HCEC 1CT (cell line): ENCODE data around the gene ABCC3.
A peak's percentile ranks its signal among the peaks of the same experiment; 100 is the strongest.
"Not testable (repeated sequence)": the region's sequence is repeated elsewhere in the genome, so short reads cannot be mapped to it uniquely, and the experiment has no call there.

Experiments
- DNase-seq: peaks from one replicate; pipeline ENCODE4 v3.0.0-alpha.2; 2017

ABCC3 gene

DNA sequence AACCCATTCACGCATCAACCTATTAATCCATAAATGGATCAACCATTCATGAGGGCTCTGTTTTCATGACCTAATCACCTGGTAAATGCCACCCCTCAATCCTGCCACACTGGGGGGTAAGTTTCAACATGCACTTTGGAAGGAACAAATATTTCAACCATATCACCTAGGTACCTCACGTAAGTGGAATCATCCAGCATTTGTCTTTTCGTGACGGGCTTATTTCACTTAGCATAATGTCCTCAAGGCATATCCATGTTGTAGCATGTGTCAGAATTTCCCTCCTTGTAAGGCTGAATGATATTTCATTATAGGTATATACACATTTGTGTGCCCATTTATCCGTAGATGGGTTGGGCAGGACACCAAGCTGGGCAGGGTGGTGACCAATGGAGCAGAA is 37.4 kb downstream of the ABCC3 start:
- DNase-seq, result no peak

DNA sequence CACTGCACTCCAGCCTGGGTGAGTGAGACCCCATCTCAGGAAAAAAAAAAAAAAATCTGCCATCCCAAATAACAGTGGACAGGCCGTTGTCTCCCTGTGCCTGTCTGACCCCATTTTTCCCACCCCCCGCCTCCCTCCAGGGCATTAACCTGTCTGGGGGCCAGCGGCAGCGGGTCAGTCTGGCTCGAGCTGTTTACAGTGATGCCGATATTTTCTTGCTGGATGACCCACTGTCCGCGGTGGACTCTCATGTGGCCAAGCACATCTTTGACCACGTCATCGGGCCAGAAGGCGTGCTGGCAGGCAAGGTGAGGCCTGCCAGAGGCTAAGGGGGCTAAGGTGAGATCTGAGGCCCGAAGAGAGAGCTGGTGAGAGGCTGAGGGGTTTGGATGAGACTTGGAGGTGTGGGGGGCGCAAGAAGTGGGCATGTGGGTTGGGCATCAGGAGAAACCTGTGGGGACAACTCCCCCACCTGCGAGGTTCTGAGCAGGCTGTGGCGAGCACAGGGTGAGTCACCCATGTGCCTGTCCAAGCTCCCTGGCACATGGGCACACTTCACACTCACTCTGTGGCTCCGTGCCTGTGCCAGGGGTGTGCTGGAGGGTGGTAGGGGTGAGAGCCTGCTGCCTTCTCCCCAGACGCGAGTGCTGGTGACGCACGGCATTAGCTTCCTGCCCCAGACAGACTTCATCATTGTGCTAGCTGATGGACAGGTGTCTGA is 38.3 kb downstream of the ABCC3 start:
- no peak for DNase-seq

DNA sequence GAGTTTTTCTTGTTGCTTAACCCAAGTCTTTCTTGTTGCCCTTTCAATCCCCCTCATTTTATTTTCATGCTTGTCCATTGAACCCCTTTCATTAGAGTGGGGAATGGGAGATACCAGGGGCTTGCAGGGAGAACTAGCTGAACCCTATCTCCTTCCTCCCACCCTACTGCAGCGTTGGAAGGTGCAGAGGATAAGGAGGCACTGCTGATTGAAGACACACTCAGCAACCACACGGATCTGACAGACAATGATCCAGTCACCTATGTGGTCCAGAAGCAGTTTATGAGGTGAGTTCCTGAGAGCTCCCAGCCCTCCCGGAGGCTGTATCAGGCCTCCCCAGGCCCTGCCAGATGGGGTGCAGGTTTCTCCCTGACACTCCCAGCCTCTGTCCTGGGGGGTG is 40.5 kb downstream of the ABCC3 start:
- no peak for DNase-seq

DNA sequence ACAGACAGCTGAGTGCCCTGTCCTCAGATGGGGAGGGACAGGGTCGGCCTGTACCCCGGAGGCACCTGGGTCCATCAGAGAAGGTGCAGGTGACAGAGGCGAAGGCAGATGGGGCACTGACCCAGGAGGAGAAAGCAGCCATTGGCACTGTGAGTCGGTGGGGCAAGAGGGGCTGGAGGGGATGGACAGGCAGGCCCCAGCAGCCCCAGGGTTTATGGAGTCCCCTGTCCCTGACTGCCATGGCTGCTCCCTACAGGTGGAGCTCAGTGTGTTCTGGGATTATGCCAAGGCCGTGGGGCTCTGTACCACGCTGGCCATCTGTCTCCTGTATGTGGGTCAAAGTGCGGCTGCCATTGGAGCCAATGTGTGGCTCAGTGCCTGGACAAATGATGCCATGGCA is 40.9 kb downstream of the ABCC3 start:
- DNase-seq, result no peak

DNA sequence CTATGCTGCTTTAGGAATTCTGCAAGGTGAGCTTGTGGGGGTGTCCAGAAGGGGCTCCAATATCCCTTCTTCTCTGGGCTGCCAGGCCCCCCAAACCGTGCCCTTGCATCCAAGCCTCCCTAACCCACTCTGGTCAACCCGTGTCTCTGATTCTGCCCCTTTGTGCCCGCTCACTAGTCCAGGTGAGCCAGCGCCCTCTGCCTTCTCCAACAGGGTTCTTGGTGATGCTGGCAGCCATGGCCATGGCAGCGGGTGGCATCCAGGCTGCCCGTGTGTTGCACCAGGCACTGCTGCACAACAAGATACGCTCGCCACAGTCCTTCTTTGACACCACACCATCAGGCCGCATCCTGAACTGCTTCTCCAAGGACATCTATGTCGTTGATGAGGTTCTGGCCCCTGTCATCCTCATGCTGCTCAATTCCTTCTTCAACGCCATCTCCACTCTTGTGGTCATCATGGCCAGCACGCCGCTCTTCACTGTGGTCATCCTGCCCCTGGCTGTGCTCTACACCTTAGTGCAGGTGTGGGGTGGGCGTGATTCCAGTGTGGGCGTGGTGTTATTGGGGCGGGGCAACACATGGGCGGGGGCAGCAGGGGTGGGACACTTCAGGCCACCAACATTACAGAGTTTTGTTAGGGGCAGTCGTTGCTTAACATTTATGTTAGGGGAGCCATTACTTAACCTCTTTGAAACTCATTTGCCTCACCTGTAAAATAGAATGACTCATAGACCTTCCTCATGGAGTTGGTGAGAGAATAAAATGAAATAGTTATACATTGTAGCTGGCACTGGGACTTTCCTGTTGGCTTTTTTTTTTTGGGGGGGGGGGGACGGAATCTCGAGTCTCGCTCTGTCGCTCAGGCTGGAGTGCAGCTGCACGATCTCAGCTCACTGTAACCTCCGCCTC is 41.6 kb downstream of the ABCC3 start:
- no peak for DNase-seq

DNA sequence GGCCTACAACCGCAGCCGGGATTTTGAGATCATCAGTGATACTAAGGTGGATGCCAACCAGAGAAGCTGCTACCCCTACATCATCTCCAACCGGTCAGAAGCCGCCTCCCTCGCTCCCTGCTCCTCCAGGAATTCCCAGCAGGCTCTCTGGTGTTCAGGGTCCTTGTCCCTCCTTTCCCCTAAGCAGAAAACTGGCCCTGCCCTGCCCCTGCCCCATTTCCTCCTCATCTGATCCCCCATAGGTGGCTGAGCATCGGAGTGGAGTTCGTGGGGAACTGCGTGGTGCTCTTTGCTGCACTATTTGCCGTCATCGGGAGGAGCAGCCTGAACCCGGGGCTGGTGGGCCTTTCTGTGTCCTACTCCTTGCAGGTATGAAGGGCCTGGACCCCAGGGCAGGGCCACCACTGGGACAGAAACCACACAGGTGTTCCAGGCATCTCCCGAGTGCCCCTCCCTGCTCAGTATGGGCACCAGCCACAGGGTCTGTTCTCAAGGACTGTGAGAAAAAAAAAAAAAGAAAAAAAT is 43.2 kb downstream of the ABCC3 start:
- no peak for DNase-seq

DNA sequence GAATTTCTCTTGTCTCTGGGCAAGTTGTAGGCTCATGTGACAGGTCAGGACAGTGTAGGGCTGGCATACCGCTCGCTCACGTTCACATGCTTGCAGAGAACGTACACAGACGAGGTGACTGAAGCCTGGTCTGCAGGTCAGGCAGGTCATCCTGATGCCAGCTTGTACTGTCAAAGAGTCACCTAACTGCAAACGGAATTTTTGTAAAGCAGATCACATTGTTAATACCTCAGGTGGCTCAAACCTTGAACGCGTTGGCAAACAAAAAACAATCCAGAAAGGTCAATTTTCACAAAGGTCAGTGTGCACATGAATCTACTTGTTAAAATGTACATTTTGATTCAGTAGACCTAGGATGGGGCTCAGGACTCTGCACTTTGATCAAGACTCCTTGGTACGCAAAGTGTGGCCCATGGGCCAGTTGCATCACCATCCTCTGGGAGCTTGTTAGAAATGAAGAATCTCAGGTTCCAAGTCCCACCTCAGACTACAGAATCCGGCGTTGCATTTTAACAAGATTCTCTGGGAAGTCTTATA is 44.4 kb downstream of the ABCC3 start:
- no peak for DNase-seq

DNA sequence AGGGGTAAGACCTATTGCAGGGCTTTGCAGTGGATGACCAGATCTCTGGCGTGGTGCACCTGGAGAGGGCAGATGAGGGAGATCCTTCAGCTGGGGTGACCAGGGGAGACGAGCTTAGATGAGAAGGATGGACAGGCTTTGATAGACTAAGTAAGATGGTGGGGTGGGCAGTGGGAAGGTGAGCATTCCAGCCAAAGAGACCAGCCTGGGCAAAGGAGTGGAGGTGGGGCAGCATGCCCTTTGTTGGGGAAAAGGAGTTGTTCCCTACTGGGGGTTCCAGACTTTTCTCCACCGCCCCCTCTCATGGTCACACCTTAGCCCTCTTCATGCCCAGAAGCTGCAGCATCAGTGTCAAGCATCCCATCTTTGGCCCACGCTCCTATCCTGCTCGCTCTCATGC is 45.4 kb downstream of the ABCC3 start:
- DNase-seq, result no peak

DNA sequence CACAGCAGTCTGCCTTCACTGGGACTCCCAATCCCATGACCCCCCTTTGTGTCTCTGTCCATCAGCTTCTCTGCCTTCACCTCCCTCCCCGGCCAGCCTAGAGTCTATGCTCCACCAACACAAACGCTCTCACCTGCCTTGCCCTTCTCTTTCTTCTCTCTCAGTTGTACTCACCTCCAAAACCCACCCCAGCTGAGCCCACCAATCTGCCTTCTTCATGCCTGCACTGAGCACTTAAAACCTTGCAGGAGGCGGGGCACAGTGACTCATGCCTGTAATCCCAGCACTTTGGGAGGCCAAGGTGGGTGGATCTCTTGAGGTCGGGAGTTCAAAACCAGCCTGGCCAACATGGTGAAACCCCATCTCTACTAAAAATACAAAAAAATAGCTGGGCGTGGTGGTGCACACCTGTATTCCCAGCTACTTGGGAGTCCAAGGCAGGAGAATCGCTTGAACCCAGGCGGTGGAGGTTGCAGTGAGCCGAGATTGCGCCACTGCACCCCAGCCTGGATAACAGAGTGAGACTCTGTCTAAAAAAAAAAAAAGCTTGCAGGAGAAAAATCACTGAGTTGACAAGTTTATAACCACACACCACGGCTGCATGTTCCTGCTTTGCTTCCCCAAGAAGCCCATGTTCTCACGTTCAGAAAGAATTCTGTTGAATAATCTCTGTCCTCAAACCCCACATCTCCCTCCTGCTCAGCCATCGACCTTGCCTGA is 46.0 kb downstream of the ABCC3 start:
- not testable (repeated sequence) for DNase-seq

DNA sequence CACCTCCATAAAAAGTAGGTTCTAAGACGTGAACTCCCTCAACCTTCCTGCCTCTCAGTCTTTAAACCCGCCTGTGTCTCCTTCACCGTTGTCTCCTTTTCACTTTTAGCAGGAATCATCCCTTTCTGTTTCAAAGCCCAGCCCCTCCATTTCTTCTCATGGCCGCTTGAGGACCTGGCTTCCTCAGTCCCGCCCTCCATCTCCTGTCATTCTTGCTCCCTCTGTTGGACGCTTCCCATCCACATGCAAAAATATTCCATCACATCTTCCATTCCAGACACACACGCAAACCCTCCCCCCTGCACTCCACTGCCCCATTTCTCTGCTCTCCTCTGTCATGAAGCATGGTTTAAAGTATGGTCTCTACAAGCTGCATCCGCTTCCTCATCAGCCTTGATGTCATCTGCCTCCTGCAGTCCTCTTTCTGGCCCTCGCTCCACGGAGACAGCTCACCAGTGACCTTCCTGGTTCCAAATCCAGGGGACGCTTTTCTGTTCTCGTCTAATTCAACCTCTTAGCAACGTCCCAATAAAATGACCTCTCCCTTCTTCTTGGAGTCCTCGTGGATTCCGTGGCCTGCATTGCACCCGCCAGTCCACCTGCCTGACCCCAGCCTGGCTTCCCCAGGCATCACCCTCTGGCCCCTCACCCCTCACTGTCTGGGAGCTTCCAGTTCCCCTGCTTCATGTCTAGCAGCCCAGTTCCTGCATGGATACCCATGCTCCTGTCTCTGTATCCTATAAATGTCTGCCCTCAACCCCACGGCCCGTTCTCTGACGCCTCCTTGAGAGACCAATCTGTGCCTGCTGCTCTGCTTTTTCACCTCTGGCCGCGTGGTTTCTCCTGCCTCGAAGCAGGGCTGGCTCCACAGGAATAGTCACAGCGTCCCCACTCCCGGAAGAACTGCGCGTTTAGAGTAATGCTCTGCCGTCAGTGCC is 46.9 kb downstream of the ABCC3 start:
- peak; percentile 65 for DNase-seq

DNA sequence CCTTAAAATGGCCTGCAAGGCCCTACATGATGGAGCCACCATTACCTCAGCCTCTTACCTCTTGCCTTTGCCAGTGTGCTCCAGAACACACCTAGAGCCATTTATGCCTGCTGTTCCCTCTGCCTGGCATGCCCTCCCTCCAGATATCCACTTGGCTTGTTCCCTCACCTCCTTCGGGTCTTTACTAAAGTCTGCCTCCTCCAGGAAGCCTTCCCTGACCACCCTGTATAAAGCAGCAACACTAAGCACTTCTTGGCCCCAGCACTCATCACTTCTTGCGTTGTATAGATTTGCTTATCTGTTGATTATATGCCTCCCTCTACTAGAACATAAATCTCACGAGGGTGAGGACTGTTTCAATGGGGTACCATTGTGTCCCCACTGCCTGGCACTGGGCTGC is 47.8 kb downstream of the ABCC3 start:
- DNase-seq, result no peak

DNA sequence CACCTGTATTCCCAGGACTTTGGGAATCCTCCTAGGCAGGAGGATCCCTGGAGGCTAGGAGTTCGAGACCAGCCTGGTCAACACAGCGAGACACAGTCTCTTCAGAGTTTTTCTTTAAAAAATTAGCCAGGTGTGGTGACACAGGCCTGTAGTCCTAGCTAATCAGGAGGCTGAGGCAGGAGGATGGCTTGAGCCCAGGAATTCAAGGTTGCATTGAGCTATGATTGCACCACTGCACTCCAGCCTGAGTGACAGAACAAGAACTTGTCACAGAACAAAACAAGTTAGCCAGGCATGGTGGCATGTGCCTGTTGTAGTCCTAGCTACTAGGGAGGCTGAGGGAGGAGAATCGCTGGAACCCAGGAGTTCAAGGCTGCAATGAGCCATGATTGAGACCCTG is 48.3 kb downstream of the ABCC3 start:
- DNase-seq, result no peak

DNA sequence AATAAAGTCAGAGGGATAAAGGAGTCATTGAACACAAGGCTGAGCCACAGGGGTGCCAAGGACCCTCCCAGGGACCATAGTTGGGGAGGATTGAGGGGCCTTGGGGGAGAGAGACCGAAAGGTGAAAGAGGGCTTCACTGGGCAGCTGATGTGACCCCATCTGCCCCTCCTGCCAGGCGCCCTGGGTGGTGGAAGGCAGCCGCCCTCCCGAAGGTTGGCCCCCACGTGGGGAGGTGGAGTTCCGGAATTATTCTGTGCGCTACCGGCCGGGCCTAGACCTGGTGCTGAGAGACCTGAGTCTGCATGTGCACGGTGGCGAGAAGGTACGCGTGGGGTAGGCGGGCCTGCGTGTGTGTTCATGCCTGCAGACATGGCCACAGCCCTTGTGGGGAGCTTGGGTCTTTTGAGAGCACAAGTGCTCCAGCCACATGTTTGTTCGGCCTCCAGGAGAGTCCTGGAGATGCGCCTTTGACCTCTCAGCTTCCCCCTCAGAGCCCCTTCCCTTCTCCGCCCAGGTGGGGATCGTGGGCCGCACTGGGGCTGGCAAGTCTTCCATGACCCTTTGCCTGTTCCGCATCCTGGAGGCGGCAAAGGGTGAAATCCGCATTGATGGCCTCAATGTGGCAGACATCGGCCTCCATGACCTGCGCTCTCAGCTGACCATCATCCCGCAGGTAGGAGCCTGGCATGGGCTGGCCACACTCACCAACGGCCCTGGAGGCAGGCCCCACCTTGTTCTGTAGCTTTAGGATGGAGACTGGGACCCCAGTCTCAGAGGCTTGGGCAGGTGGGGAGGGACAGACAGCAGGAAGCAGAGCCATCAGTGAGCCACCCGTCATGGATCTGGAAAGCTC is 49.0 kb downstream of the ABCC3 start:
- no peak for DNase-seq

DNA sequence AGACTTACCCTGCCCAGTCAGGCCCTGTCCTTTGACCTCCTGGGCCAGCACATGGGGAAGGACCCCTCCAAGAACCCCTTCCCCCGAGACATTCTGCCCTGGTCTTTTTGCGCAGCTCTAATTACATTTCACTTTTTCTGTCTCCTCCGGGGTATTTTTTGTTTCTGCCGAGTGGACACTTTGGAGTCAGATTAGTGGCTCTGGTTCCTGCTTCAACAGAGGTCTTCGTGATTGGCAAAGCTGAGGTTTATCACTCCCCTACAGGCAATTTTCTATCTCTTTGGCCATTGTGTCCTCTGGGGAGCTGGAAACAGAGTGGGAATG is 49.6 kb downstream of the ABCC3 start:
- DNase-seq, result no peak

DNA sequence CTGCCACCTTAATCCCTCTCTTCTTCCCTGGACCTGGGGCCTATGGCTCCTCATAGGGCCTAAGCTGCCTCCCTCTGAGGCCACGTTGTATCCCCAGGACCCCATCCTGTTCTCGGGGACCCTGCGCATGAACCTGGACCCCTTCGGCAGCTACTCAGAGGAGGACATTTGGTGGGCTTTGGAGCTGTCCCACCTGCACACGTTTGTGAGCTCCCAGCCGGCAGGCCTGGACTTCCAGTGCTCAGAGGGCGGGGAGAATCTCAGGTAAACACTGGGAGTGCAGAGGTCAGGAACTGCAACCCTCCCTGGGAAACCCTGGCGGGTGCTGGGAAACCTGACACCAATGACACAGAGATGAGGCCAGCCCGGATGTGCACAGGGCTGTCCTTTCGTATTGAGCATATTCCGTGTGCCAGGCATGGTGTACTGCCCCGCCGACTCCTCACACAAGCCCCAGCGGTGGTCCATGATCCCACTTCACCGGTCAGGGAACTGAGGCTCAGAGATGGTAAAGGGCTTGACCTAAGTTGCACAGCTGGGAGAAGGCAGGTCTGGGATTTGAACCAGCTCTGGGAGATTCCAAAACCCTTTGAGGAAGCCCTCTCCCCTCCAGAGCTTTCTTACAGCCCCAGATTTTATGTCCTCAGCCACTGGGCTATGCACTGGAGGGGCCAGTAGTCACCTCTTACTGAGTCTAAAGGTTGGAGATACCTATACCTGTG is 50.1 kb downstream of the ABCC3 start:
- DNase-seq, result no peak

DNA sequence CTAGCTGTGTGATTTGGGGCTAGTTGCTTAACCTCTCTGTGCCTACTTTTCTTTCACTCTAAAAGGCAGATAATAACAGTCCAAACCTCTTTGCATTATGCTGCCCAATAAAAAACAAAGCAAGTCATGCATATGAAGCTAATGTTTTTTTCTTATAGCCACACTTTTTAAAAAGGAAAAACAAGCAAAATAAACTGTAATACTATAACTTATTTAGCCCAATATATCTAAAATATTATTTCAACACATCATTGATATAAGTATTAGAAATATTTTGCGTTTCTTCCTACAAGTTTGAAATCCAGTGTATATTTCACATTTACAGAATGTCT is 50.6 kb downstream of the ABCC3 start:
- DNase-seq, result no peak

DNA sequence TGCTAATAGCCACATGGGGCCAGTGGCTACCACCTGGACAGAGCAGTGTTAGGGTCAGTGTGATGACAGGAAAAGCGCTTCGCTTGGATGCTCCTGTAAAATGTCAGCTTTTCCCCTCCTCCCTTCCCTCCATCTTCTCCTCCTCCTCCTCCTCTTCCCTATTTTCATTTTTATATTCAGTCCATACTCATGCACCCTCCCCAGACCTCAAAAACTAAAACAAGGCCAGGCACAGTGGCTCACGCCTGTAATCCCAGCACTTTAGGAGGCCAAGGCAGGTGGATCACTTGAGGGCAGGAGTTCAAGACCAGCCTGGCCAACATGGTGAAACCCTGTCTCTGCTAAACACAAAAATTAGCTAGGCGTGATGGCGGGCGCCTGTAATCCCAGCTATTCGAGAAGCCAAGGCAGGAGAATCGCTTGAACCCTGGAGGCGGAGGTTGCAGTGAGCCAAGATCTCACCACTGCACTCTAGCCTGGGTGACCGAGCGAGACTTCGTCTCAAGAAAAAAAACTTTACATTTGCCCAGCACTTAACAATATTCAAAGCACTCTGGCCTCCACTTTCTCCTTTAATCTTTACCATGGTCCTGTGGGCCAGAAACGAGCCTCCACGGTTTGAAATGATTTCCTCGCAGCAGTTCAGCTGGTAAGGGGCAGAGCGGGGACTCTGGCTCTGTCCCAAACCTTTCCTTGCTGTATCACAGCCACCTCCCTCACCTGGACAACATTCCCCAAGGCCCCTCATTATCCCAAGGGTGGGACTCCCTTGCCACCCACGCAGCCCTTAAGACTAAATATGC is 51.2 kb downstream of the ABCC3 start:
- DNase-seq, result no peak

DNA sequence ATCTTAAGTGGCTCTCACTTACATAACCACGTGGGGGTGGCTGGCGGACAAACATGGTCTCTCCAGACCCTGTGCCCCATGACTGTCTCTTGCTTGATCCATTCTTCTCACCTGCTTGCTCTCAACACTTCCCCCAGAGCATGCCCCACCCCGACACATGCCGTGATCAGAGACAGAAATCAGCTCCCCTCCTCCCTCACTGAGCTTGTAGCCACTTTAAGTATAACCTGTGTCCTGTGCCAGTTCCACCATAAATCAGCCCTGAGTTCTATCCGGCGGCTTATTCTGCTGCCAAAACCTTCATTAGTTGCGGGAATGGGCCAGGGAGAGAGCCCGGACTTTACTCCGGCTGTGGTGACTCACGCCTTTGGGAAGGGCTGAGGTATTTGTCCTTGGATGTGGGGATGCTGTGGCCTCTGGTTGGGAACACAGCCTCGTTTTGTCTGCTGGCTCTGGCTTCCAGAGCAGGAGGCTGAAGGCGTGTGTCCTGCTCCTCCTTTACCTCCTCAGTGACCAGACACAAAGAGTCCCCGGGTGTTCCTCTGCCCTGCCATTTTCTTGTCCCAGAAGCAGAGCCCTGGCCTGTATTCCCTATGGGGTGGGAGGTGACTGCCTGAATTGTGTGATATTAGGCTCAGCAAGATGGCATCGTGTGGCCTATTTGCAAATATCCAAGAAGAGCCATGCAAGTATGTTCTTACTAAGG is 52.0 kb downstream of the ABCC3 start:
- peak; percentile 67 for DNase-seq
